Measurements from ENCODE around the gene CAV2.

CAV2 gene

GRCh38 chr7:116496653-116497052 is 2.9 kb upstream of the CAV2 start:
- DNase-seq: no peak

GRCh38 chr7:116497708-116498107 is 1.8 kb upstream of the CAV2 start:
- DNase-seq: no peak

- peak; percentile 74 for DNase-seq
Observed at GRCh38 chr7:116500078-116500853, 728 bp downstream of the CAV2 start.

GRCh38 chr7:116501425-116502167 is 2.1 kb downstream of the CAV2 start:
- DNase-seq: no peak

- no peak for DNase-seq
Observed at GRCh38 chr7:116502201-116503096, 2.9 kb downstream of the CAV2 start.

- no peak for DNase-seq
Observed at GRCh38 chr7:116503835-116504234, 4.3 kb downstream of the CAV2 start.

- no peak for DNase-seq
Observed at GRCh38 chr7:116505278-116505677, 5.7 kb downstream of the CAV2 start.

- DNase-seq: no peak
Observed at GRCh38 chr7:116505823-116506222, 6.3 kb downstream of the CAV2 start.

- DNase-seq: no peak
Observed at GRCh38 chr7:116509982-116510579, 10.5 kb downstream of the CAV2 start.

- DNase-seq: no peak
Observed at GRCh38 chr7:116510795-116511194, 11.3 kb downstream of the CAV2 start.

GRCh38 chr7:116511552-116512519 is 12.3 kb downstream of the CAV2 start:
- DNase-seq: no peak

GRCh38 chr7:116512520-116513188 is 13.1 kb downstream of the CAV2 start:
- no peak for DNase-seq

- no peak for DNase-seq
Observed at GRCh38 chr7:116515584-116515983, 16.0 kb downstream of the CAV2 start.

- no peak for DNase-seq
Observed at GRCh38 chr7:116516324-116516723, 16.8 kb downstream of the CAV2 start.

GRCh38 chr7:116517626-116518025 is 18.1 kb downstream of the CAV2 start:
- no peak for DNase-seq

GRCh38 chr7:116518961-116519360 is 19.4 kb downstream of the CAV2 start:
- no peak for DNase-seq

- DNase-seq: no peak
Observed at GRCh38 chr7:116521046-116521664, 21.6 kb downstream of the CAV2 start.

- DNase-seq: no peak
Observed at GRCh38 chr7:116522247-116522646, 22.7 kb downstream of the CAV2 start.

- no peak for DNase-seq
Observed at GRCh38 chr7:116524221-116524608, 24.7 kb downstream of the CAV2 start.

- DNase-seq: peak; percentile 75
Observed at GRCh38 chr7:116524609-116525297, 25.2 kb downstream of the CAV2 start, which contains the start of gene CAV1. CAV1 (plus strand) TSS chr7:116525036; CDS start chr7:116525063, 27 bp downstream.
